Measurements from ENCODE around the gene ALDH3A2.

The ALDH3A2 gene

DNA sequence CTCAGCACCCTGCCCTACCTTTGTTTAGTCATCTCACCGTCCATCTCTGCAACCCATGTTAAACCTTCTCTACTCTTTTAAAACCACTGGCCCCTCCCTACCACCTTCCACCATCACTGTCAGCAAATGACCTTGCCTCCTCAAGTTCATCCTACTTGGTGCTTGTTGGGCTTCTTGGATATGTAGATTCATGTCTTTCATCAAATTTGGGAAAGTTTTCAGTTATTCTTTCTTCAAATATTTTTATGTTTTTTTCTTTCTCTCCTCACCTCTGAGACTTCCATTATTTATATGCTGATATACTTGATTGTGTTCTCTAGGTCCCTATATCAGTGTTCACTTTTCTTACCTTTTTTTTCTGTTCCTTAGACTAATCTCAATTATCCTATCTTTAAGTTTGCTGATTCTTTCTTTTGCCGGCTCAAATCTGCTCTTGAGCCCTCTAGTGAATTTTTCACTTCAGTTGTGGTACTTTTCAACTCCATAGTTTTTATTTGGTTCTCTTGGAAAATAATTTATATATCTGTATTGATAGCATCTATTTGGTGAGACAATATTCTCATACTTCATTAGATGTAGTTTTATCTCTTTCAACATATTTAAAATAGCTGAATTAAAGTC lies 28.7 kb upstream of the ALDH3A2 start:
- H3K4me3 ChIP-seq (ENCODE audit: low read depth, low read length), result no peak overlapping the region
- TF ChIP-seq, protein P1, sequence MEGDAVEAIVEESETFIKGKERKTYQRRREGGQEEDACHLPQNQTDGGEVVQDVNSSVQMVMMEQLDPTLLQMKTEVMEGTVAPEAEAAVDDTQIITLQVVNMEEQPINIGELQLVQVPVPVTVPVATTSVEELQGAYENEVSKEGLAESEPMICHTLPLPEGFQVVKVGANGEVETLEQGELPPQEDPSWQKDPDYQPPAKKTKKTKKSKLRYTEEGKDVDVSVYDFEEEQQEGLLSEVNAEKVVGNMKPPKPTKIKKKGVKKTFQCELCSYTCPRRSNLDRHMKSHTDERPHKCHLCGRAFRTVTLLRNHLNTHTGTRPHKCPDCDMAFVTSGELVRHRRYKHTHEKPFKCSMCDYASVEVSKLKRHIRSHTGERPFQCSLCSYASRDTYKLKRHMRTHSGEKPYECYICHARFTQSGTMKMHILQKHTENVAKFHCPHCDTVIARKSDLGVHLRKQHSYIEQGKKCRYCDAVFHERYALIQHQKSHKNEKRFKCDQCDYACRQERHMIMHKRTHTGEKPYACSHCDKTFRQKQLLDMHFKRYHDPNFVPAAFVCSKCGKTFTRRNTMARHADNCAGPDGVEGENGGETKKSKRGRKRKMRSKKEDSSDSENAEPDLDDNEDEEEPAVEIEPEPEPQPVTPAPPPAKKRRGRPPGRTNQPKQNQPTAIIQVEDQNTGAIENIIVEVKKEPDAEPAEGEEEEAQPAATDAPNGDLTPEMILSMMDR (conservative IDR thresholded peaks at IDR 0.05; ENCODE audit: low read depth, low read length), result no peak
- DNase-seq (ENCODE audit: low read depth), result no peak

DNA sequence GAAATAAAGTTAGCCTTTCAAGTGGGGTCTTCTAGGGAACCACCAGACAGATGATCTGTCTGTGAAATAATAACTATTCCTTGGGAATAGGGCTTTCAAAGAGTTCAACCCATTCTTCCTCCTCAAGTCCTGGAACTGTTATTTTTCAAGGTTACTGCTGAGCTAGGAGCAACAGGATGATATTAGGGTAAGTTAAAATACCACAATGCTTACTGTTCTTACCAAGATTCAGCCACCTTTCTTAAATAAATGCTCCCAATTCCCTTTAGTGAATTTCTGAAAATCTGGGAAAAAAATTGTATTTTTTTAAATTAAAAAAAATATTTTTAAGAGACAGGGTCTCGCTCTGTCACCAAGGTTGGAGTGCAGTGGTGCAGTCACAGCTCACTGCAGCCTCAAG lies 26.9 kb upstream of the ALDH3A2 start:
- TF ChIP-seq, protein P1 (conservative IDR thresholded peaks at IDR 0.05; ENCODE audit: low read depth, low read length), result no peak
- no peak for DNase-seq (ENCODE audit: low read depth)
- H3K4me3 ChIP-seq (ENCODE audit: low read depth, low read length), result no peak overlapping the region

DNA sequence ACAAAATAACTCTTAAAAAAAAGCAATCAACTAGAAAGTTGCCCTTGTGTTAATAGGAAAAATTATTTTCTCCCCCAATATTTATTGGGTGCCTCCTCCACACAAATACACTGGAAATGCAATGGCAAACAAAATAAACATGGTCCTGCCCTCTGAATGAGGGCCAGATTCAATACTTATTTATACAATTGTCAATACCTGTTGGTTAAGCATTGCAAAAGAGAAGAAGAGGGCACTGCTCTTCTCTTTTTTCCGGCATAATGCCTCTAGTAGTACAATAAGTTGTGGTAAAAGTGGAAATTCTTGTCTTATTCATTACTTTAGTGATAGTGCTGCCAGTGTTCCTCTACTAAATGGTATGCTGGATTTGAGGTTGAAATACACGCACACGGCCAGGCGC lies 22.5 kb upstream of the ALDH3A2 start:
- TF ChIP-seq, protein P1 (conservative IDR thresholded peaks at IDR 0.05; ENCODE audit: low read depth, low read length), result no peak
- DNase-seq (ENCODE audit: low read depth), result no peak
- H3K4me3 ChIP-seq (ENCODE audit: low read depth, low read length), result no peak overlapping the region

DNA sequence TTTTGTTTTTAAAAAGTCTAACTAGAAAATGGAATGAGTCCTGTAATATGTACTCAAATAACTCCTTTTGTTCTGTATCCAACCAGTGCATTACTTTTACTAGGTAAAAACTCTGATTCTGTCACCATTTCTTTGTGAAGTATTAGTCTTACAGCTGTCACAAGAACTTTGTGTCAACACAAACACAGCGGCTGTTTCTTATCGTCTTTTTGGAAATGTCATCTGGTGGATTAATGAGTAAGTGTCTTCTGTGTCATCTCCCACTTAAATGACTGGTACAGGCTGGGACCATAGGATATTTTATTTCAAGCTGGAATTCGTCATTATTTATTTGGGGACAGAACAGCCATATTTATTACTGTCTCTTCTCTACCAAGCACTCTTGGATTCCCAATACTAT lies 19.1 kb upstream of the ALDH3A2 start:
- DNase-seq (ENCODE audit: low read depth), result no peak
- TF ChIP-seq, protein P1 (conservative IDR thresholded peaks at IDR 0.05; ENCODE audit: low read depth, low read length), result no peak
- H3K4me3 ChIP-seq (ENCODE audit: low read depth, low read length), result no peak overlapping the region

DNA sequence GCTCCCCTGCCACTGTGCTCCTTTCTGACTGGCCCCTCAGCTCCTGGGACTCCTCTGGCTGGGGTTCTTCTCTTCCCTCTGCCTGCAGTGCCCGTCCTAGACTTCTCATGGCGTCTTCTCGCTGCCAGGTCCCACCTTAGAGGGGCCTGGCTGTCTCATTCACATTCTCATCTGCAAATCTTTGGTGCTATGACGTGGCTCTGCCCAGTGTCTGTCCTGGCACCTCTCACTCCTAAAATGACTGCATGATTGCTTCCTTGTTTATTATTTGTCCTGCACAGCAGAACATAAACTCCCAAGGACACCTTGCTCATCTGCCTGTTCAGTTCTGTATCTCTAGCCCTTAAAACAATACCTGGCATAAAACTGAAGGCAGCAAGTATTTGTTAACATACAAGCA lies 18.5 kb upstream of the ALDH3A2 start:
- DNase-seq (ENCODE audit: low read depth), result no peak
- TF ChIP-seq, protein P1 (conservative IDR thresholded peaks at IDR 0.05; ENCODE audit: low read depth, low read length), result no peak
- H3K4me3 ChIP-seq (ENCODE audit: low read depth, low read length), result no peak overlapping the region

DNA sequence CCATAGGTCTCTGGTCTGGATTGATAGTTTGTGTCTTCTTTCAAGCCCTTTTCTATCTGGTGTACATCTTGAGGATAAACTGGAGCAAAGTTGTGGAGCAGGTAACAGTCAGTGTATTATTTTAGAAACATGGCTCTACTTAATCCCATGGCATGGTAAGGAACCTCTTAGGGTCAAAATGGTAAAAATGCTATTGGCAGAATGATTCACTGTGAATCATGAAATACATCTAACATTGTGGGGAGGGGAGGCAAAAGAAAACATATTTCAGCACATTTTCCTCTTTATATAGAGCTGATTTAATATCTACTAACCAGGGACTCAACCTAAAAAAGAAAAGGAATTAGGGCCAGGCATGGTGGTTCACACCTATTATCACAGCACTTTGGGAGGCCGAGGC lies 17.9 kb upstream of the ALDH3A2 start:
- H3K4me3 ChIP-seq (ENCODE audit: low read depth, low read length), result no peak overlapping the region
- TF ChIP-seq, protein P1 (conservative IDR thresholded peaks at IDR 0.05; ENCODE audit: low read depth, low read length), result no peak

DNA sequence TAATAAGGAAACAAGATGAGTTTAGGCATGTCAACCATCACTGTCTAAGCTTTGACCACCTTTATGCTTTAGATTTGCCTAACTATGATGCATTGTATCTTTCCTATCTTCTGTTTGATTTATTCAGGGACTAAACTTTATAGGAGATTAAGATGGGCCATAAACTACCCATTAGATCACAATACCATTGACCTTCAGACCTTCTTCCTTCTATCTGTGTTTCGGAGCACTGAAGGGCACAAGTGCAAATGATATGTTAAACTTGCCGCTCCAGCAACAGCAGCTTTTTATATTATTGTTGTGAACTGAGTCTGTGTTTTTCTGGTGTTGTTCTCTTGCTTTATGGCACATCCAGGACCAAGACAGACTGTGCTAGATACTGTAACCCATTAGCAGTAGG lies 16.6 kb upstream of the ALDH3A2 start:
- DNase-seq (ENCODE audit: low read depth), result no peak
- no peak overlapping the region for H3K4me3 ChIP-seq (ENCODE audit: low read depth, low read length)
- TF ChIP-seq, protein P1 (conservative IDR thresholded peaks at IDR 0.05; ENCODE audit: low read depth, low read length), result no peak

More for the DNA sequence above, 17.9 kb upstream of the ALDH3A2 start:
- DNase-seq (ENCODE audit: low read depth), result no peak

Data from choroid plexus epithelial cell (primary cell).